HG03108 (cell line): ENCODE measurements around the gene STK24.
A peak's percentile ranks its signal among the peaks of the same experiment; 100 is the strongest.

Experiments
- ATAC-seq: cut with Tn5 transposase; IDR thresholded peaks from one replicate; pipeline ENCODE4 v1.9.1; 2021; ENCODE audit warnings: moderate library complexity; ENCODE audit not compliant: unreplicated experiment

The STK24 gene

GRCh38 chr13:98459171-98459681, 117.7 kb downstream of the STK24 start:
- no peak for ATAC-seq

- ATAC-seq = no peak
These were observed 118.5 kb downstream of the STK24 start for GRCh38 chr13:98458431-98458830.

GRCh38 chr13:98457053-98457452, 119.9 kb downstream of the STK24 start:
- ATAC-seq = no peak

GRCh38 chr13:98456413-98456845, 120.5 kb downstream of the STK24 start:
- no peak for ATAC-seq

DNA sequence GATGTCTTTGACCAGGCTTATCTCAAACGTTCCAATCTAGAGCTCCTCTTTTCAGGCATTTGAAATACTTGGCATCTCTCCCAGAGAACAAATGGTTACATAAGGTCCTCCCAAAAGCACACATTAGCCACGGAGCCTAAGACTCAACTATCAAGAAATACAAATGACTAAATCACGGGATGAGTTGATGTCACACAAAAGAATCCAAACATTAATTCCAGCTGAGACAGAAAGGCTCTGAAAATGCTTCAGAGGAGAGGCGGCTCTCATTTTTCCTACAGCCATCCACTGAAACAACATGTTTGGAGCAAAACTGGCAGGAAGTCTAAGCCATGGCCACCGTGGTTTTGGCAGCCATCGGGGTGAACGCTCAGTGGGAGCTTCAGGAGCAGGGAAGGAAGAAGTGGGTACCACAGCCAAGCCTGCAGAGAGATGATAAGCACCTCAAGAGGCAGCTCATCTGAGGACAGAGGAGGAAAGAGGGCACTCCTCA, 122.5 kb downstream of the STK24 start:
- no peak for ATAC-seq

- no peak for ATAC-seq
These were observed 123.8 kb downstream of the STK24 start for GRCh38 chr13:98452851-98453843.

DNA sequence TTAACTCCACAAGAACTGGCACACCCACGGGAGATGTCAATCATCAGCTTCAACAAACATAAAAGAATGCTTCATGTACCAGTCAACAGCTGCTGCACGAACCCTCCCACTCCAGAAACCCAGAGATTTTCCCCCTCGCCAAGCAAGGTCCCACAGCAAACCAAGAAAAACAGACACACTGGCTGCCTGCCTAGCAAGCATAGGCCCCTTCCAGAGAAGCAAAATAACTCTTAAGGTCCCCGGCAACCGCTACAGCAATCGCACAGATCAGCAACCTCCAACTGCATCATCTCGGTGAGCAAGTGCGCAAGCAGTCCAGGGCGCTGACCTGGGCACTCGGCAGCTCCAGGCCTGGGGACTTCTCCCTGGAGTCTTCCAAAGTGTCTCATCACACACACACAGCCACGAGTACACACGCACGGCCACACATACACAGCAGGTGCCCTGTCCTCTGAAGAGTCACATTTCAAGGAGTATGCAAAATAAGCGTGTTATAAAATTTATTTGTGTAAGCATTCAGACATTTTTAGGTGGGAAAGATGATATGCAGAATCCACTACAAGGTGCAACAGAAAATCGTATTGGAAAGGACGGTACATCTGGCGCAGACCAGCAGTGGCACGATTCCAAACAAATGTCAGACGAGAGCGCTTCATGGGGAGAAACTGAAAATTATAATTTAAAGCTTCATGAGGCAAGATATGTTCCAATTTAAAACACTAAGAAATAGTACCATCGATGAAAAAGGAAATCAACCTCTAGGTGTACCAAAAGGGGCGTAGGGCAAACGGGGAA, 125.0 kb downstream of the STK24 start:
- no peak for ATAC-seq

- no peak for ATAC-seq
These were observed 126.3 kb downstream of the STK24 start for GRCh38 chr13:98450539-98451111.

DNA sequence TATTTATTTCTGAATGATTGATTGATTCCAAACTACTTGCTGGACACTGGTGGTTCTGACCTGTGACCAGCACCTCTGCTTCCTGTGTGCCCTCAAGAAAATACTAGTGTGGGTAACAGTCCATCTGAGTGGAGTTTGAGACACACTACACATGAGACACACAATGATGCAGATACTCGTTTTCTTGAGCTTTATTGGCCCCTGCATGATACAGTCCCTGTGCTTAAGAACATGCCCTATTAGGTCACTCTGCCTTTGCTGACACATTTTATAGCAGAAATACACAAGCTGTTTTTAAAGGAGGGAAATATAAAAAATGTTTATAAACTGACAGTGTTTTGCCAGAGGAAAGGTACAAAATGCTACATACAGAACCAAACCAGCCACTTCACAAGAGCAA, 126.9 kb downstream of the STK24 start:
- ATAC-seq = no peak

DNA sequence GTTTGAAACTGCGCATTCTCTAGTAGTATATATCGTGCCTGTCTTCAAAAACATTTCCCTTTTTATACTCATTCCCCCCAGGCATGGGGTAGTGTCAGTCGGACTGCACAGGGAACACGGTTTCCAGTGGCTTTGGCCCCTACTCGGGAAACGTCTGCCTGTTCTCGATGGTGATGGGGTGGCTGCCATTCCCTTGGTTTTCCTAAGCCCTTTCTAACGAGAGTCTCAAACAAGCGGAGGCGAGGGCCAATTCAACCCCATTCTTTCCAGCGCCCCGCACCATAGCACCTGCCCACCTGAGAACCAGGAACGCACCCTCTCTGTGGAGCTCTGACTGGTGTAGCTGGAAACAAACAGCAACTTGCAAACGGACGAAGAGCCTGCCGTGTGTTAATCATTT, 127.6 kb downstream of the STK24 start:
- no peak for ATAC-seq

DNA sequence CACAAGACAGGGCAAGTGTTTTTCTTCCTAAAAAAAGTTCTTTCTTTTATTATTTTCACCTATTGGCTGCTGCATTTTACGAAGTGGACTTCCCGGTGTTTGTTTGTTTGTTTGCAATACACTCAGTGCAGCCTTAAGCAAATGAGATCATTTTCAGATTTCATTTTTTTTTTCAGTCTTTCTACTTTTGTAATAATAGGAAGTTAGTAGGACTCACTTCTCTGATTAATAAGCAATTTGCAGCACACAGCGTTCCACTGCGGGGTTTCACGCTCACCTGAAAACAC, 128.3 kb downstream of the STK24 start:
- ATAC-seq = no peak

GRCh38 chr13:98447881-98448641, 128.8 kb downstream of the STK24 start:
- no peak for ATAC-seq

DNA sequence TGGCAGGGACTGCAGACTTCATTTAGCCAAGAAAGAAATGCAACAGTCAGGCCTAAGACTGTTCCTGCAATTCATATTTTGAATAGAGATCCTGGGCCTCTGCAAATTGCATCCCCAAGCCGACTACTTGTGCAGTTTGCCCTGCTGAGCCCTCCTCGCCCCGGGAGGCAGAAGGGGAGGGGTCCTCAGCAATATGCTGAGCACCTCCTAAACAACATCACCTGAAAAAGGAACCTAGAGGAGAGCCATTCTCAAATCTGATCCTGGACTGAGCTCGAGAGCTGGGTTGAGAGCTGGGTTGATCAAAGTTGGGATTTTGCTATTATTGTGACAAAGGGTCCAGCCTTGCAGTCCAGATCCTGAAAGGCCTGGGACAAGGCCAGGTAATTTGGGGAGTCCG, 129.8 kb downstream of the STK24 start:
- ATAC-seq = no peak

- ATAC-seq = no peak
These were observed 130.7 kb downstream of the STK24 start for GRCh38 chr13:98446234-98446621.

DNA sequence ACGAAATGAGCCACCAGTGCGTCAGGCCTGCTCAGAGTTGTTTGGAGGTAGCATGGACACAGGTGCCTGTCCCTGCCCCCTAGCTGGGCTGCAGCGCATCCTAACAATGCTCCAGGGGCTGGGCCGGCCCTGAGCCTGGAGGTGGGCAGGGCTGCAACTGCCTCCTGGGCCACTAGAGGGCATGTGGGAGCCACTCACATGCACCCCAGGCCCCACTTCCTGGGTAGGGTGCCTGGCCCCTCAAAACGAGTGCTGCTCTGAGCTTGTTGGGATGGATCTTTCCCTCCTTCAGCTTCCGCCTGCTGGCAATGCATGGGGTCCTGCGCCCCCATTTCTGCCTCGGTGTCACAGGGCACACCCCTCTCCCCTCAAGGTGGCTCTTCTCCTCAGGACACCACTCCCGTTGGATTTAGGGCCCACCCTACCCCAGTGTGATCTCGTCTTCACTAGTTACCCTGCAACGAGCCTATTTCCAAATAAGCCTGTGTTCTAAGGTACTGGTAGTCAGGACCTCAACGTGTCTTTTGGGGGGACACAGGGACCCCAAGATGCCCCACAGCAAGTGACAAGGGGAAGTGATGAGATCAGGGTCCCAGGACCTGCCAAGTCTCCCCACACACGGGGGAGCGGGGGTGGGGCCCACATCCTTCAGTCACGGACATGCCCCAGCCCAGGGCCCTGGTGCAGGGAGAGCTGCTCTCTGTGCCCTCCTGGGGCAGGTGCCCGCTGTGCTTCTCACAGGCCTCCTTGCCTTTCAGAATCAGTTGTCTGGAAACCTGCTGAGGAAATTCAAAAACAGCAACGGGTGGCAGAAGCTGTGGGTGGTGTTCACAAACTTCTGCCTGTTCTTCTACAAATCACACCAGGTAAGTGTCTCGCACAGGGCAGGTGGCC, 131.3 kb downstream of the STK24 start:
- peak; percentile 86 for ATAC-seq

GRCh38 chr13:98444381-98444780, 132.5 kb downstream of the STK24 start:
- ATAC-seq = no peak

DNA sequence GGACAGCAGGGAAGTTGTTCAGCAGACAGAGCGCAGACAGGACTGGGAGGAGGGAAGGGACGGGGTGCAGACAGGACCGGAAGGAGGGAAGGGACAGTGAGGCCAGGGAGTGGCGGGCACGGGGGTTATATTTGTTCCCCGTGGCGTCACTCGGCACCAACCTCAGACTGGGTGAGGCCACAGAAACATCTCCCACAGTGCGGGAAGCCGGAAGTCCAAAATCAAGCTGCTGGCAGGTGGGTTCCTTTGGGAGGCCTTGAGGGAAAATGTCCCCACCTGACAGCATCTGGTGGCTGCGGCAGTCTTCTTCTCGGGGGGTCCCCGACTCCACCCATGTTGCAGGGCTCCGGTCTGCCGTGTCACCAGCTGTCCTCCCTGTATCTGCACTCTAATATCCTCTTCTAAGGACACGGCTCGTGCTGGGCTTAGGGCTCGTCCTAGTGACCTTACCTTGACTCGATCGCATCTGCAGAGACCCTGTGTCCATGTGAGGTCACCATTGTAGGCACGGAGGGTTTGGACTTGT, 133.0 kb downstream of the STK24 start:
- ATAC-seq = no peak

DNA sequence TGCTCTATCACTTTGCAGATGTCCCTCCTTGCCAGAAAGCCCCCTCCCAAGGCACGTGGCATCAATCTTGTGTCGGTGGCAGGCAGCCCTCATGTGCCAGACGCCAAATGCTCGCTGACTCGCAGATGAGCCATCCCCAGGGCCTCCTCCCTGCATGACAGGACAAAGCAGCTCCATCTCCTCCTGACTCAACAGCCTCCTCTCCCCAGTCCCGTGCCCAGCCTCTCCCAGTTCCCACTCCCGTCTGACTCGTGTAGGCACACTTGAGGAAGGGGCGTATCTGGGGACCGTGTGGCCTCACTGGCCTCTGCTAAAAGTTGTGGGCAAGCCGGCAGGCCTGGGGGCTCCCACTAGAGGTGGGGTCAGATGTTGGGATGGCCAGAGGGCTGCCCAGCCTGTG, 133.6 kb downstream of the STK24 start:
- no peak for ATAC-seq
